DND-41 (cell line): ENCODE data around the gene MIEN1.

Experiments used
- EZH2 ChIP-seq: IDR thresholded peaks from 3 replicates; pipeline ENCODE4 v1.6.1; 2012; ENCODE audit warnings: borderline replicate concordance, low read depth, mild to moderate bottlenecking, moderate library complexity, low read length, inconsistent platforms; ENCODE audit not compliant: severe bottlenecking
- TF ChIP-seq, protein P1 (sequence below): IDR thresholded peaks from 2 replicates; pipeline ENCODE4 v1.5.1; 2012; ENCODE audit warnings: borderline replicate concordance, low read length, moderate library complexity, mild to moderate bottlenecking; ENCODE audit not compliant: poor library complexity, severe bottlenecking; ENCODE audit errors: extremely low read depth

DNA sequence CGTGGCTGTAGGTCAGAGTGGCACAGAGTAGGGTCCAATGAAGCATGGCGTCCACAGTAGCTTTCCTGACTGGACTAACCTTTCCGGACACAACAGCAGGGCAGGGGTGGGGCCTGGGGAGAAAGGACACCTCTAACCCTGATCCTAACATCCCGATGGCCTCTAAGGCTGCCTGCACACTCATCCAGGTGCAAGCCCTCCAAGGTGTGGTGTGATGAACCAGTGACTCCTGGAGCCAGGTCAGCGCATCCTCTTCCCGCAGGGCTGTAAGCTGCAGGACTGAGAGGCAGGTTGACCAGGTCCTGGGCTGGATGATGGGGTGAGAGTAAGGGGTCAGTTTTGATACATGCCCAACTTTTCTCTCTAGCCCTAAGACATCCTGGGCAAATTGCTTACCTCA is 33.6 kb downstream of the MIEN1 start:
- TF ChIP-seq, protein P1, sequence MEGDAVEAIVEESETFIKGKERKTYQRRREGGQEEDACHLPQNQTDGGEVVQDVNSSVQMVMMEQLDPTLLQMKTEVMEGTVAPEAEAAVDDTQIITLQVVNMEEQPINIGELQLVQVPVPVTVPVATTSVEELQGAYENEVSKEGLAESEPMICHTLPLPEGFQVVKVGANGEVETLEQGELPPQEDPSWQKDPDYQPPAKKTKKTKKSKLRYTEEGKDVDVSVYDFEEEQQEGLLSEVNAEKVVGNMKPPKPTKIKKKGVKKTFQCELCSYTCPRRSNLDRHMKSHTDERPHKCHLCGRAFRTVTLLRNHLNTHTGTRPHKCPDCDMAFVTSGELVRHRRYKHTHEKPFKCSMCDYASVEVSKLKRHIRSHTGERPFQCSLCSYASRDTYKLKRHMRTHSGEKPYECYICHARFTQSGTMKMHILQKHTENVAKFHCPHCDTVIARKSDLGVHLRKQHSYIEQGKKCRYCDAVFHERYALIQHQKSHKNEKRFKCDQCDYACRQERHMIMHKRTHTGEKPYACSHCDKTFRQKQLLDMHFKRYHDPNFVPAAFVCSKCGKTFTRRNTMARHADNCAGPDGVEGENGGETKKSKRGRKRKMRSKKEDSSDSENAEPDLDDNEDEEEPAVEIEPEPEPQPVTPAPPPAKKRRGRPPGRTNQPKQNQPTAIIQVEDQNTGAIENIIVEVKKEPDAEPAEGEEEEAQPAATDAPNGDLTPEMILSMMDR, result no peak
- TF ChIP-seq EZH2, result no peak
